ENCODE results near the gene HAP1. TPM values are rescaled to one million over a fixed set of nuclear protein-coding genes. Genes with fewer than 3 reads are reported as not detected.
"Not testable (repeated sequence)": the region's sequence is repeated elsewhere in the genome, so short reads cannot be mapped to it uniquely, and the experiment has no call there.

Gene HAP1
- 0.40 and 0.53 TPM in 2 replicates for total RNA-seq (2014; rRNA removed; shearing (Covaris generic))
- 0.58 and 0.60 TPM in 2 replicates for polyA plus RNA-seq (2015; cell fraction: cytosol; rRNA removed)
- 7.0 and 12.1 TPM in 2 replicates for polyA plus RNA-seq (2015; cell fraction: nucleus; rRNA removed)

- peak; percentile 43 for DNase-seq (ENCODE audit: low read depth, low spot score)
- in situ Hi-C loops (cut with HindIII; ENCODE audit: low pct_unique_long_range_greater_than_20kb, low sequenced_read_pairs), result no loop called here
Measured at GRCh38 chr17:41734139-41734948, at the start of gene HAP1. Gene HAP1, minus strand, starts transcription at chr17:41734643. Its CDS starts 9 bp downstream, at chr17:41734634.

GRCh38 chr17:41782142-41782541, 47.7 kb upstream of the HAP1 start:
- in situ Hi-C loops (cut with HindIII; ENCODE audit: low pct_unique_long_range_greater_than_20kb, low sequenced_read_pairs), result no loop called here
- DNase-seq (ENCODE audit: low read depth, low spot score), result no peak

GRCh38 chr17:41781404-41782110, 47.1 kb upstream of the HAP1 start:
- no peak for DNase-seq (ENCODE audit: low read depth, low spot score)
- in situ Hi-C loops (cut with HindIII; ENCODE audit: low pct_unique_long_range_greater_than_20kb, low sequenced_read_pairs), result no loop called here

- no peak for DNase-seq (ENCODE audit: low read depth, low spot score)
- in situ Hi-C loops (cut with HindIII; ENCODE audit: low pct_unique_long_range_greater_than_20kb, low sequenced_read_pairs), result no loop called here
Measured at GRCh38 chr17:41779954-41780353, 45.5 kb upstream of the HAP1 start.

- in situ Hi-C loops (cut with HindIII; ENCODE audit: low pct_unique_long_range_greater_than_20kb, low sequenced_read_pairs), result no loop called here
Measured at GRCh38 chr17:41777574-41778188, 43.2 kb upstream of the HAP1 start.

GRCh38 chr17:41777157-41777573, 42.7 kb upstream of the HAP1 start:
- in situ Hi-C loops (cut with HindIII; ENCODE audit: low pct_unique_long_range_greater_than_20kb, low sequenced_read_pairs), result no loop called here
- DNase-seq (ENCODE audit: low read depth, low spot score), result no peak

More at GRCh38 chr17:41777574-41778188, 43.2 kb upstream of the HAP1 start:
- DNase-seq (ENCODE audit: low read depth, low spot score), result no peak

- in situ Hi-C loops (cut with HindIII; ENCODE audit: low pct_unique_long_range_greater_than_20kb, low sequenced_read_pairs); DNase-seq (ENCODE audit: low read depth, low spot score): not testable (repeated sequence)
Measured at GRCh38 chr17:41776262-41776900, 41.9 kb upstream of the HAP1 start.

- in situ Hi-C loops (cut with HindIII; ENCODE audit: low pct_unique_long_range_greater_than_20kb, low sequenced_read_pairs), result no loop called here
- DNase-seq (ENCODE audit: low read depth, low spot score), result no peak
Measured at GRCh38 chr17:41775394-41776226, 41.2 kb upstream of the HAP1 start.

GRCh38 chr17:41773731-41774193, 39.3 kb upstream of the HAP1 start:
- DNase-seq (ENCODE audit: low read depth, low spot score), result no peak
- in situ Hi-C loops (cut with HindIII; ENCODE audit: low pct_unique_long_range_greater_than_20kb, low sequenced_read_pairs), result no loop called here

GRCh38 chr17:41773190-41773588, 38.7 kb upstream of the HAP1 start:
- in situ Hi-C loops (cut with HindIII; ENCODE audit: low pct_unique_long_range_greater_than_20kb, low sequenced_read_pairs), result no loop called here
- no peak for DNase-seq (ENCODE audit: low read depth, low spot score)

GRCh38 chr17:41772586-41773189, 38.2 kb upstream of the HAP1 start:
- no peak for DNase-seq (ENCODE audit: low read depth, low spot score)
- in situ Hi-C loops (cut with HindIII; ENCODE audit: low pct_unique_long_range_greater_than_20kb, low sequenced_read_pairs), result no loop called here

GRCh38 chr17:41772218-41772585, 37.8 kb upstream of the HAP1 start:
- no peak for DNase-seq (ENCODE audit: low read depth, low spot score)
- in situ Hi-C loops (cut with HindIII; ENCODE audit: low pct_unique_long_range_greater_than_20kb, low sequenced_read_pairs), result no loop called here

- DNase-seq (ENCODE audit: low read depth, low spot score), result no peak
- in situ Hi-C loops (cut with HindIII; ENCODE audit: low pct_unique_long_range_greater_than_20kb, low sequenced_read_pairs), result no loop called here
Measured at GRCh38 chr17:41771389-41772206, 37.2 kb upstream of the HAP1 start.

GRCh38 chr17:41769985-41770384, 35.5 kb upstream of the HAP1 start:
- DNase-seq (ENCODE audit: low read depth, low spot score), result no peak
- in situ Hi-C loops (cut with HindIII; ENCODE audit: low pct_unique_long_range_greater_than_20kb, low sequenced_read_pairs), result no loop called here

GRCh38 chr17:41769346-41769862, 35.0 kb upstream of the HAP1 start:
- in situ Hi-C loops (cut with HindIII; ENCODE audit: low pct_unique_long_range_greater_than_20kb, low sequenced_read_pairs), result no loop called here
- no peak for DNase-seq (ENCODE audit: low read depth, low spot score)

All from SK-MEL-5 (cell line).